B cell (primary cell): ENCODE measurements around the gene WDR27. TPM values are rescaled to one million over a fixed set of nuclear protein-coding genes. Genes with fewer than 3 reads are reported as not detected.

Source experiments
- ATAC-seq: fragments of 200-7000 bp; cut with Tn5 transposase; one replicate; pipeline ENCODE4 v1.10.0; 2021; ENCODE audit warnings: low read depth, mild to moderate bottlenecking, moderate number of reproducible peaks, moderate library complexity
- CTCF ChIA-PET: fragments of 350-600 bp; sonication (Branson Sonifier 250); formaldehyde crosslinking; loops from one replicate; lab custom pipeline; 2021; ENCODE audit warnings: antibody characterized with exemption, inconsistent platforms; lab: Charles Lee
- POLR2A ChIA-PET: fragments of 350-600 bp; sonication (Branson Sonifier 250); formaldehyde crosslinking; loops from one replicate; lab custom pipeline; 2021; ENCODE audit warnings: antibody characterized with exemption; lab: Charles Lee
- DNase-seq: peaks from one replicate; pipeline ENCODE4 v3.0.0; 2013
- H2AFZ ChIP-seq: 2 replicates; pipeline ENCODE4 v1.6.1; 2012; ENCODE audit warnings: mild to moderate bottlenecking, low read depth, low read length; ENCODE audit not compliant: insufficient read depth, poor library complexity, severe bottlenecking
- H3K27ac ChIP-seq, 2 donors: 1 replicate in 1 of 2; 2 replicates in 1 of 2; pipeline ENCODE4 v1.5.1; 2012 to 2013; ENCODE audit warnings: low read length in 2 of 2, mild to moderate bottlenecking in 2 of 2, moderate library complexity in 1 of 2
- H3K27me3 ChIP-seq, 4 experiments: fragments of 200-600 bp in 1 of 4; sonication (generic) in 1 of 4; replicated peaks in 1 of 4; 1 replicate in 2 of 4; 2 replicates in 2 of 4; pipeline versions ENCODE4 v1.6.1 to v1.7.0; 2013 to 2016; ENCODE audit warnings: low read length in 3 of 4, mild to moderate bottlenecking in 2 of 4, mixed read lengths in 1 of 4, moderate library complexity in 1 of 4; ENCODE audit not compliant: insufficient read depth in 4 of 4, control insufficient read depth in 3 of 4; ENCODE audit errors: control extremely low read depth in 1 of 4
- H3K36me3 ChIP-seq, 2 experiments: replicated peaks in 1 of 2; 1 replicate in 1 of 2; 2 replicates in 1 of 2; pipeline versions ENCODE4 v1.6.1 to v1.7.1; 2013; ENCODE audit warnings: low read length in 1 of 2; ENCODE audit not compliant: insufficient read depth in 2 of 2, control insufficient read depth in 1 of 2; ENCODE audit errors: control extremely low read depth in 1 of 2, extremely low read depth in 1 of 2
- H3K4me1 ChIP-seq, 2 donors: fragments of 200-600 bp in 1 of 2; sonication (generic) in 1 of 2; 1 replicate in 1 of 2; 2 replicates in 1 of 2; pipeline versions ENCODE4 v1.5.1 to v1.6.1; 2013 to 2017; ENCODE audit warnings: low read length in 2 of 2; ENCODE audit not compliant: control insufficient read depth in 2 of 2, insufficient read depth in 2 of 2
- H3K4me2 ChIP-seq: replicated peaks from 2 replicates; pipeline ENCODE3; 2012; ENCODE audit warnings: mild to moderate bottlenecking, low read depth, low read length; ENCODE audit not compliant: poor library complexity, severe bottlenecking
- H3K4me3 ChIP-seq, 5 experiments: fragments of 200-600 bp in 1 of 5; sonication (generic) in 1 of 5; 1 replicate in 3 of 5; 2 replicates in 2 of 5; pipeline versions ENCODE4 v1.5.1 to v1.7.0; 2011 to 2016; ENCODE audit warnings: low read length in 4 of 5, mild to moderate bottlenecking in 4 of 5, low read depth in 2 of 5, control low read depth in 1 of 5, moderate library complexity in 1 of 5; ENCODE audit not compliant: insufficient read depth in 1 of 5; ENCODE audit errors: control extremely low read depth in 1 of 5, extremely low read depth in 1 of 5
- H3K79me2 ChIP-seq: fragments of 200-600 bp; sonication (generic); one replicate; pipeline ENCODE4 v1.6.0; 2016; ENCODE audit warnings: low read length; ENCODE audit not compliant: control insufficient read depth, insufficient read depth
- H3K9ac ChIP-seq: fragments of 200-600 bp; sonication (generic); 2 replicates; pipeline ENCODE4 v1.6.1; 2017; ENCODE audit warnings: mild to moderate bottlenecking, low read length, moderate library complexity
- H3K9me3 ChIP-seq, 3 donors: one replicate each; pipeline versions ENCODE4 v1.6.1 to v1.7.1; 2013; ENCODE audit warnings: low read length in 2 of 3; ENCODE audit not compliant: control insufficient read depth in 2 of 3, insufficient read depth in 1 of 3; ENCODE audit errors: control extremely low read depth in 1 of 3
- H4K20me1 ChIP-seq: 2 replicates; pipeline ENCODE4 v1.6.0; 2012; ENCODE audit warnings: mild to moderate bottlenecking, low read length; ENCODE audit not compliant: insufficient read depth, control insufficient read depth, poor library complexity, severe bottlenecking
- H3K27ac Mint-ChIP-seq: one replicate; pipeline ENCODE4 v1.8.0; 2021; ENCODE audit warnings: mixed read lengths
- H3K27me3 Mint-ChIP-seq: one replicate; pipeline ENCODE4 v1.8.0; 2021; ENCODE audit warnings: mixed read lengths
- H3K4me1 Mint-ChIP-seq: one replicate; pipeline ENCODE4 v1.8.0; 2021; ENCODE audit warnings: mixed read lengths
- H3K4me3 Mint-ChIP-seq: one replicate; pipeline ENCODE4 v1.8.0; 2021; ENCODE audit warnings: mixed read lengths
- H3K9me3 Mint-ChIP-seq: one replicate; pipeline ENCODE4 v1.8.0; 2022; ENCODE audit warnings: mixed read lengths; ENCODE audit not compliant: insufficient read depth
- EZH2 ChIP-seq: IDR thresholded peaks from 2 replicates; pipeline ENCODE4 v1.6.1; 2012; ENCODE audit warnings: borderline replicate concordance, low read depth, mild to moderate bottlenecking, moderate library complexity, low read length; ENCODE audit not compliant: insufficient read depth, poor library complexity, severe bottlenecking
- WGBS: methylation state at CpG from one replicate; pipeline ENCODE4 v1.1.5; 2013; ENCODE audit warnings: missing lambda C conversion rate; ENCODE audit not compliant: insufficient coverage; 5-methylcytosine and 5-hydroxymethylcytosine counted together
- intact Hi-C: fragments of 100-400 bp; cut with micrococcal nuclease; formaldehyde crosslinking; loops from one replicate; pipeline ENCODE4 v1.10.0; 2022
- polyA plus RNA-seq: library from polyadenylated mRNA; depleted of rRNA; stranded (reverse); fragments of >200 nt; gene quantifications from 2 replicates; pipeline ENCODE4 v1.2.3, GENCODE V29; 2012
- total RNA-seq, 2 donors: library from RNA; stranded (reverse); fragments of 120-200 nt in 1 of 2; gene quantifications; 1 replicate in 1 of 2; 2 replicates in 1 of 2; pipeline versions ENCODE4 v1.2.3 to v1.2.4, GENCODE V29; 2013 to 2022
- TF ChIP-seq, protein P1 (sequence below): fragments of 200-600 bp; IDR thresholded peaks from one replicate; pipeline ENCODE4 v1.8.0; 2022; ENCODE audit warnings: antibody characterized with exemption, mild to moderate bottlenecking

Gene WDR27
- total and polyA plus RNA-seq, 2 donors (not counting 1 experiment from before 2014, with no cell fraction given) = 64.3 to 86.3 TPM

GRCh38 chr6:169667716-169668115 is 34.1 kb downstream of the WDR27 start:
- H3K9ac ChIP-seq = no peak overlapping the region
- no peak overlapping the region for H3K4me2 ChIP-seq
- Mint-ChIP-seq H3K4me3 (no peak overlapping the region), H3K4me1 (no peaks in the 10 kb centered on the region), H3K9me3 (no peaks in the 10 kb centered on the region), H3K27me3 (no peaks in the 10 kb centered on the region), H3K27ac (no peak overlapping the region)
- peaks cover 2 to 23% of the 10 kb centered on the region in 2 experiments for H3K36me3 ChIP-seq
- no peak overlapping the region for H2AFZ ChIP-seq
- H4K20me1 ChIP-seq = no peaks in the 10 kb centered on the region
- H3K27ac ChIP-seq = no peak overlapping the region
- no peaks in the 10 kb centered on the region for H3K79me2 ChIP-seq
- TF ChIP-seq, protein P1, sequence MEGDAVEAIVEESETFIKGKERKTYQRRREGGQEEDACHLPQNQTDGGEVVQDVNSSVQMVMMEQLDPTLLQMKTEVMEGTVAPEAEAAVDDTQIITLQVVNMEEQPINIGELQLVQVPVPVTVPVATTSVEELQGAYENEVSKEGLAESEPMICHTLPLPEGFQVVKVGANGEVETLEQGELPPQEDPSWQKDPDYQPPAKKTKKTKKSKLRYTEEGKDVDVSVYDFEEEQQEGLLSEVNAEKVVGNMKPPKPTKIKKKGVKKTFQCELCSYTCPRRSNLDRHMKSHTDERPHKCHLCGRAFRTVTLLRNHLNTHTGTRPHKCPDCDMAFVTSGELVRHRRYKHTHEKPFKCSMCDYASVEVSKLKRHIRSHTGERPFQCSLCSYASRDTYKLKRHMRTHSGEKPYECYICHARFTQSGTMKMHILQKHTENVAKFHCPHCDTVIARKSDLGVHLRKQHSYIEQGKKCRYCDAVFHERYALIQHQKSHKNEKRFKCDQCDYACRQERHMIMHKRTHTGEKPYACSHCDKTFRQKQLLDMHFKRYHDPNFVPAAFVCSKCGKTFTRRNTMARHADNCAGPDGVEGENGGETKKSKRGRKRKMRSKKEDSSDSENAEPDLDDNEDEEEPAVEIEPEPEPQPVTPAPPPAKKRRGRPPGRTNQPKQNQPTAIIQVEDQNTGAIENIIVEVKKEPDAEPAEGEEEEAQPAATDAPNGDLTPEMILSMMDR = no peak
- no peak for TF ChIP-seq EZH2
- ATAC-seq (no peak), DNase-seq (no peak)
- H3K27me3 ChIP-seq = no peaks in the 10 kb centered on the region
- POLR2A ChIA-PET = no interaction called here
- CTCF ChIA-PET = interaction anchor here (0.8 kb wide), 1 partner anchor 84 kb away, joined by 3 read pairs; no protein-coding TSS in a partner anchor
- H3K4me1 ChIP-seq = no peaks in the 10 kb centered on the region
- intact Hi-C loops = no loop called here
- WGBS = 98% methylated on average over 27 of the region's 27 CpGs
- H3K4me3 ChIP-seq = no peak overlapping the region
- H3K9me3 ChIP-seq = no peaks in the 10 kb centered on the region

DNA sequence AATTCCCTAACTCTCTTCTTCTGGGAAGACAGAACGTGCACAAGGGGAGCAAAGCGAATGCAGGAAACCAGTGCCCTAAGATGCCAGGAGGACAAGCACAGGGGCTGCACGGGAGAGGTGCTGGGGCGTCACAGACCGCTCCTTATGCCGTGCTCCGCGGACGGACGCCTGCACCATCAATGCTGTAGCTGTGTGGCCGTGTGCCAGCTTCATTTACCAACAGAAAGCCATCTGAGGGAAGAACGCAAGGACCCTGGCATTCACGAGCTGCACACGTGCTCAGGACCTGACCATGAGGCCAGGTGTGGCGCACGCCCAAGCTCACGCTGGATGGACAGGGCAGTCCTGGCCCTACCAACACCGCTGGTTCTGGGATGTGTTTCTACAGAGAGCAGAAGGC is 35.4 kb downstream of the WDR27 start:
- H3K79me2 ChIP-seq = no peaks in the 10 kb centered on the region
- H3K4me2 ChIP-seq = no peak overlapping the region
- no peak for ATAC-seq
- no peak overlapping the region for H3K4me3 ChIP-seq
- H3K4me3 Mint-ChIP-seq = no peak overlapping the region
- H3K4me1 Mint-ChIP-seq = no peaks in the 10 kb centered on the region
- H3K9me3 Mint-ChIP-seq = no peaks in the 10 kb centered on the region
- no peaks in the 10 kb centered on the region for H3K27me3 ChIP-seq
- H3K36me3 ChIP-seq = peaks cover 2 to 13% of the 10 kb centered on the region in 2 experiments
- ChIA-PET CTCF (no interaction called here), POLR2A (no interaction called here)
- TF ChIP-seq, protein P1 = no peak
- no peak for TF ChIP-seq EZH2
- no peak overlapping the region for H3K27ac Mint-ChIP-seq
- no peak overlapping the region for H3K27ac ChIP-seq
- no peaks in the 10 kb centered on the region for H3K9me3 ChIP-seq
- H3K4me1 ChIP-seq = no peaks in the 10 kb centered on the region
- H2AFZ ChIP-seq = no peak overlapping the region
- no peak overlapping the region for H3K9ac ChIP-seq
- WGBS = 98% methylated on average over 18 of the region's 18 CpGs
- DNase-seq = no peak
- H3K27me3 Mint-ChIP-seq = no peaks in the 10 kb centered on the region
- intact Hi-C loops = no loop called here
- no peaks in the 10 kb centered on the region for H4K20me1 ChIP-seq
